ENCODE data around the gene MGARP.
A peak's percentile ranks its signal among the peaks of the same experiment; 100 is the strongest.

The MGARP gene

DNA sequence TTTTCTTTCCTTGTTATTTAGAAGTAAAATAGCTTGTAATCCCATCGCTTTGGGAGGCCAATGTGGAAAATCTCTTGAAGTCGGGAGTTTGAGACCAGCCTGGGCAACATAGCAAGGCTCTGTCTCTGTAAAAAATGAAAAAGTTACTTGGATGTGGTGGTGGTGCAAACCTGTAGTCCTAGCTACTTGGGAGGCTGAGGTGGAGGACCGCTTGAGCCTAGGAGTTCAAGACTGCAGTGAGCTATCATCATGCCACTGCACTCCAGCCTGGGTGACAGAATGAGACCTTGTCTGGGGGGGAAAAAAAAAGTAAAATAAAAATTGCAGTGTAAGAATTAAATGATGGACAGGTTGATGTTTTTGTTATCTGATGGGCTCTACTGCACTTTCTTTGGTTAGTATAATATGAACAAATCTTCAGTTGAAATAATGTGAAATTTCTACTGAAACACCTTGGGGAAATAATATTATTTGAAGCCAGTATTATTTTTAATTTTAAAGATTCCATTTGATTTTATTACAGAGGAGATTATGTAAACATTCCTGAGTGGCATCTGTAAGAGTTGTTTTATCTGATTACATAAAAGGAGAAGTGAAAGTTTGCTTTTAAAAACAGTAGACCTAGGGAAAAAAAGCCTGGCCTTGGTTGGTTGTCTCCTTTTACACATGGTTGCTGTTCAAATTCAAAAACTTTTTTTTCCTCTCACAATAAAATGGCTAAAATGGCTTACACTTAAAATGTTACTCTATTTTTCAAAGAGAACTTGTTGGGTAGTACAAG is 32.7 kb upstream of the MGARP start:
- H3K9ac ChIP-seq (ENCODE audit: low read length), result no peak overlapping the region
- no peaks in the 10 kb centered on the region for H3K9me2 ChIP-seq (ENCODE audit: low read depth, low read length)
- no peaks in the 10 kb centered on the region for H3K27me3 ChIP-seq (ENCODE audit: insufficient read depth, low read length)
- TF ChIP-seq CTCF (IDR thresholded peaks at IDR 0.05; ENCODE audit: low read length) (no peak), EZH2 (IDR thresholded peaks at IDR 0.05; ENCODE audit: borderline replicate concordance, low read length) (no peak)
- H2AFZ ChIP-seq (ENCODE audit: low read length), result no peak overlapping the region
- peaks cover 20% of the 10 kb centered on the region for H3F3A ChIP-seq (ENCODE audit: insufficient read depth, low read length)
- H3K4me2 ChIP-seq (ENCODE audit: low read length), result peak overlapping the region; percentile 46
- peaks cover 63% of the 10 kb centered on the region for H3K4me1 ChIP-seq (ENCODE audit: insufficient read depth, low read length, severe bottlenecking)
- peak overlapping the region; percentile 11 for H3K4me3 ChIP-seq (ENCODE audit: low read depth, low read length, poor library complexity, severe bottlenecking)
- H4K20me1 ChIP-seq (ENCODE audit: insufficient read depth, low read length), result no peaks in the 10 kb centered on the region
- peaks cover 50% of the 10 kb centered on the region for H3K36me3 ChIP-seq (ENCODE audit: insufficient read depth, low read length)
- H3K27ac ChIP-seq (ENCODE audit: low read depth, low read length, poor library complexity, severe bottlenecking), result peak overlapping the region; percentile 89
- peaks cover 8% of the 10 kb centered on the region for H3K9me3 ChIP-seq (ENCODE audit: low read length)
- H3K79me2 ChIP-seq (ENCODE audit: insufficient read depth, low read length), result peaks cover 99% of the 10 kb centered on the region

DNA sequence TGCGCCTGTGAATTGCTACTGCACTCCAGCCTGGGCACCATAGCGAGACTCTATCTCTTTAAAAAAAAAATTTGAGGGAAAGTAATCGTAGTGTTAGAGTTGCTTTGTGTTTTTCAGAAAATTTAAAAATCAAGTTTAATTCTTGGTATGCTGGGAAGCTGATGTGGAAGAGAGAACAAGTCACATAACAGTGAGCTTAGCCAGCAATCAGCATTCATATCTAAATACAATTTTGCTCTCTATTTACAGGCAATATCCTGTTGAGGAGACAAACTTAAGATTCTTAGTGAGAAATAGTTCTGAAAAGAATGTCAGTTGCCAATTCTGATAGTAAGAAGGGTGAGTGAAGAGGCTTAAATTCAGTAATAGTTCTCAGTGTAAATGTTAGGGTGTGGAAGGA is 31.9 kb upstream of the MGARP start:
- Histone ChIP-seq H3K4me1 (ENCODE audit: insufficient read depth, low read length, severe bottlenecking) (peaks cover 71% of the 10 kb centered on the region), H3K79me2 (ENCODE audit: insufficient read depth, low read length) (peaks cover 99% of the 10 kb centered on the region), H3K4me3 (ENCODE audit: low read depth, low read length, poor library complexity, severe bottlenecking) (no peak overlapping the region), H3K9me2 (ENCODE audit: low read depth, low read length) (no peaks in the 10 kb centered on the region), H3K27ac (ENCODE audit: low read depth, low read length, poor library complexity, severe bottlenecking) (peak overlapping the region; percentile 89), H3F3A (ENCODE audit: insufficient read depth, low read length) (peaks cover 20% of the 10 kb centered on the region), H3K9me3 (ENCODE audit: low read length) (peaks cover 8% of the 10 kb centered on the region), H3K9ac (ENCODE audit: low read length) (no peak overlapping the region), H3K27me3 (ENCODE audit: insufficient read depth, low read length) (no peaks in the 10 kb centered on the region), H2AFZ (ENCODE audit: low read length) (no peak overlapping the region), H4K20me1 (ENCODE audit: insufficient read depth, low read length) (no peaks in the 10 kb centered on the region), H3K36me3 (ENCODE audit: insufficient read depth, low read length) (peaks cover 51% of the 10 kb centered on the region), H3K4me2 (ENCODE audit: low read length) (peak overlapping the region; percentile 46; the same call in 1 of the 2 replicates)
- no peak for TF ChIP-seq EZH2 (IDR thresholded peaks at IDR 0.05; ENCODE audit: borderline replicate concordance, low read length)
- TF ChIP-seq CTCF (IDR thresholded peaks at IDR 0.05; ENCODE audit: low read length), result no peak

GRCh38 chr4:139304920-139305319 is 24.9 kb upstream of the MGARP start:
- TF ChIP-seq CTCF (IDR thresholded peaks at IDR 0.05; ENCODE audit: low read length) (no peak), EZH2 (IDR thresholded peaks at IDR 0.05; ENCODE audit: borderline replicate concordance, low read length) (no peak)
- no peak overlapping the region for H3K9ac ChIP-seq (ENCODE audit: low read length)
- H3K4me2 ChIP-seq (ENCODE audit: low read length), result no peak overlapping the region
- peaks cover 52% of the 10 kb centered on the region for H3K4me1 ChIP-seq (ENCODE audit: insufficient read depth, low read length, severe bottlenecking)
- H4K20me1 ChIP-seq (ENCODE audit: insufficient read depth, low read length), result no peaks in the 10 kb centered on the region
- no peak overlapping the region for H3K27ac ChIP-seq (ENCODE audit: low read depth, low read length, poor library complexity, severe bottlenecking)
- peaks cover 89% of the 10 kb centered on the region for H3K79me2 ChIP-seq (ENCODE audit: insufficient read depth, low read length)
- peaks cover 57% of the 10 kb centered on the region for H3K36me3 ChIP-seq (ENCODE audit: insufficient read depth, low read length)
- H3F3A ChIP-seq (ENCODE audit: insufficient read depth, low read length), result 0 out of 2 replicates have a peak, but pooled peaks cover 6% of the 10 kb centered on the region
- H3K9me3 ChIP-seq (ENCODE audit: low read length), result peaks cover 4% of the 10 kb centered on the region; the same call in 1 of the 2 replicates
- no peak overlapping the region for H3K4me3 ChIP-seq (ENCODE audit: low read depth, low read length, poor library complexity, severe bottlenecking)
- H2AFZ ChIP-seq (ENCODE audit: low read length), result no peak overlapping the region
- no peaks in the 10 kb centered on the region for H3K27me3 ChIP-seq (ENCODE audit: insufficient read depth, low read length)
- H3K9me2 ChIP-seq (ENCODE audit: low read depth, low read length), result no peaks in the 10 kb centered on the region
